Activated naive CD8-positive, alpha-beta T cell (primary cell): ENCODE measurements around the gene DAGLA.
"Not testable (repeated sequence)": the region's sequence is repeated elsewhere in the genome, so short reads cannot be mapped to it uniquely, and the experiment has no call there.

ENCODE experiments used
- H3K27ac Mint-ChIP-seq: one replicate; pipeline ENCODE4 v1.8.0; 2021; ENCODE audit warnings: mixed read lengths
- H3K27me3 Mint-ChIP-seq: one replicate; pipeline ENCODE4 v1.8.0; 2021; ENCODE audit warnings: mixed read lengths
- H3K36me3 Mint-ChIP-seq: one replicate; pipeline ENCODE4 v1.8.0; 2021; ENCODE audit warnings: mixed read lengths
- H3K4me1 Mint-ChIP-seq: one replicate; pipeline ENCODE4 v1.8.0; 2021; ENCODE audit warnings: low read depth, mixed read lengths
- H3K4me3 Mint-ChIP-seq: one replicate; pipeline ENCODE4 v1.8.0; 2021; ENCODE audit warnings: mild to moderate bottlenecking, mixed read lengths
- H3K9me3 Mint-ChIP-seq: one replicate; pipeline ENCODE4 v1.8.0; 2021; ENCODE audit warnings: low read depth, mixed read lengths

Gene DAGLA

GRCh38 chr11:61656347-61657077, 23.7 kb upstream of the DAGLA start:
- no peak overlapping the region for H3K4me3 Mint-ChIP-seq
- peaks cover 16% of the 10 kb centered on the region for H3K27me3 Mint-ChIP-seq
- no peaks in the 10 kb centered on the region for H3K36me3 Mint-ChIP-seq
- H3K4me1 Mint-ChIP-seq = no peaks in the 10 kb centered on the region
- H3K27ac Mint-ChIP-seq = no peak overlapping the region
- no peaks in the 10 kb centered on the region for H3K9me3 Mint-ChIP-seq

DNA sequence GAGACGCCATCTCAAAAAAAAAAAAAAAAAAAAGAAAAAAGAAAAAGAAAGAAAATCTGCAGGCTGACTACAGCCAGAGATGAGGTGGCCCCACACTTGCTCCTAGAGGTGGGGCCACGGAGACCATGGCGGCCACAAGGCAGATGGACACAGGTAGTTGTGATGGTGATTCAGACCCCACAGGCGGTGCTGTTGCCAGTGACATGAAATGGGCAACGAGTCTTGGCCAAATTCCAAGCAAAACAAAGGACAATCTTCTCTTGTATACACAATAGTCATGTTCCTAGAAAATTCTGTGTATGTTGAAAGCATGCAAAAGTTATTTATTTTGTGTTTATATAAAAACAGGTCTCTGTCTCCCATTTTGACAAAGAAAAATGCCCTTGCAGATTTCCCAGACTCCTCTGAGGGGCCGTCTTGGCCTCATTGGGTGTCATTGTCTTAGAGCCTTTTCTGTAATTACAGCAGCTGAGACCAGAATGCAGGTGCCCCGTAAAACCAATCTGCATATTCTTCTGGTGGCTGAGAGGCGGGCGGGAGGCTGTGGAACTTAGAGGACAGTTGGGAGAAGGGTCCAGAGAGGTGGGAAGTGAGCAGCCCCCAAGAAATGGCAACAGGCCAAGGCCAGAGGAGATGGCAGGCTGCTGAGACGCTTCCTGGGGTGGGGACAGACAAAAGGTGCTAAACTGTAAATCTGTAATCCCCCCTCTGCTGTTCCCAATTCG, 22.5 kb upstream of the DAGLA start:
- Mint-ChIP-seq H3K36me3 (no peaks in the 10 kb centered on the region), H3K27me3 (peaks cover 14% of the 10 kb centered on the region), H3K4me1 (no peaks in the 10 kb centered on the region)

DNA sequence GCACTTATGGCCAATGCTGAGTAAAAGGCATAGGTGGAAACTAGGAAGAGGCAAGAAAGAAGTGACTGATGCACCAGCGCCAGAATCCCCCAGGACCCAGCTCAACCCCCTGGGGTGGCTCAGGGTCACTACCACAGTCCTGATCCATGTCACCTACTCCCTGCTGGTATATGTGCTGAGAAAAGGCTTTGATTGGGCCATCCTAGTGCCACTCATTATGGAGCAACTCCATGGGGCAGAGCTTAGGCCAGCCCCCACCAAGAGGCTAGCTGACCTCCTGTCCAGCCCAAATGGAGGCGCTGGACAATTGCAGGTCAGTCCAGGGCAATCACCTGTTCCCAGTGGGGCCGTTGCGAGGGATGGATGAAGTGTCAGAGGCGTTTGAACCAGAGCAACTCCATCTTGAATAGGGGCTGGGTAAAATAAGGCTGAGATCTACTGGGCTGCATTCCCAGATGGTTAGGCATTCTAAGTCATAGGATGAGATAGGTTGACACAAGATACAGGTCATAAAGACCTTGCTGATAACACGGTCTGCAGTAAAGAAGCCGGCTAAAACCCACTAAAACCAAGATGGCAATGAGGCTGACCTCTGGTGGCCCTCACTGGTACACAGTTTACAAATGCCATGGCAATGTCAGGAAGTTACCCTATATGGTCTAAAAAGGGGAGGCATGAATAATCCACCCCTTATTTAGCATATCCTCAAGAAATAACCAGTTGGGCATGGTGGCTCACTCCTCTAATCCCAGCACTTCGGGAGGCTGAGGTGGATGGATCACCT, 20.6 kb upstream of the DAGLA start:
- no peaks in the 10 kb centered on the region for H3K9me3 Mint-ChIP-seq

More for the DNA sequence above, 22.5 kb upstream of the DAGLA start:
- H3K4me3 Mint-ChIP-seq = no peak overlapping the region
- no peak overlapping the region for H3K27ac Mint-ChIP-seq
- H3K9me3 Mint-ChIP-seq = no peaks in the 10 kb centered on the region

DNA sequence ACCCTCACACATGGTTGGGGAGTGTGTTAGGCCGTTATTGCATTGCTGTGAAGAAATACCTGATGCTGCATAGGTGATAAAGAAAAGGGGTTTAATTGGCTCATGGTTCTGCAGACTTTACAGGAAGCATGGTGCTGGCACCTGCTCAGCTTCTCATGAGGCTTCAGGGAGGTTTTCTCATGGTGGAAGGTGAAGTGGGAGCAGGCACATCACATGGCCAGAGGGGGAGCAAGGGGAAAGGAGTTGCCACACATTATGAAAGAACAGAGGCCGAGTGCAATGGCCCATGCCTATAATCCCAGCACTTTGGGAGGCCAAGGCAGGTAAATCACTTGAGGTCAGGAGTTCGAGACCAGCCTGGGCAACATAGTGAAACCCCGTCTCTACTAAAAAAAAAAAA, 19.2 kb upstream of the DAGLA start:
- H3K36me3 Mint-ChIP-seq, H3K4me3 Mint-ChIP-seq, H3K27me3 Mint-ChIP-seq, H3K9me3 Mint-ChIP-seq, H3K4me1 Mint-ChIP-seq, H3K27ac Mint-ChIP-seq: not testable (repeated sequence)

More for the DNA sequence above, 20.6 kb upstream of the DAGLA start:
- Mint-ChIP-seq H3K27me3 (peaks cover 4% of the 10 kb centered on the region), H3K4me3 (no peak overlapping the region), H3K36me3 (no peaks in the 10 kb centered on the region), H3K27ac (no peak overlapping the region), H3K4me1 (no peaks in the 10 kb centered on the region)

- Mint-ChIP-seq H3K27ac (no peak overlapping the region), H3K4me1 (no peaks in the 10 kb centered on the region)
Measured at GRCh38 chr11:61666684-61667297, 13.4 kb upstream of the DAGLA start.

GRCh38 chr11:61667684-61668305, 12.4 kb upstream of the DAGLA start:
- Mint-ChIP-seq H3K4me3 (no peak overlapping the region), H3K9me3 (no peaks in the 10 kb centered on the region), H3K36me3 (no peaks in the 10 kb centered on the region), H3K27me3 (peaks cover 4% of the 10 kb centered on the region), H3K4me1 (no peaks in the 10 kb centered on the region), H3K27ac (no peak overlapping the region)

More at GRCh38 chr11:61666684-61667297, 13.4 kb upstream of the DAGLA start:
- Mint-ChIP-seq H3K36me3 (no peaks in the 10 kb centered on the region), H3K9me3 (no peaks in the 10 kb centered on the region), H3K27me3 (peaks cover 4% of the 10 kb centered on the region), H3K4me3 (no peak overlapping the region)

- H3K9me3 Mint-ChIP-seq = no peaks in the 10 kb centered on the region
- H3K27ac Mint-ChIP-seq = no peak overlapping the region
- H3K36me3 Mint-ChIP-seq = no peaks in the 10 kb centered on the region
Measured at GRCh38 chr11:61669417-61669816, 10.8 kb upstream of the DAGLA start.

DNA sequence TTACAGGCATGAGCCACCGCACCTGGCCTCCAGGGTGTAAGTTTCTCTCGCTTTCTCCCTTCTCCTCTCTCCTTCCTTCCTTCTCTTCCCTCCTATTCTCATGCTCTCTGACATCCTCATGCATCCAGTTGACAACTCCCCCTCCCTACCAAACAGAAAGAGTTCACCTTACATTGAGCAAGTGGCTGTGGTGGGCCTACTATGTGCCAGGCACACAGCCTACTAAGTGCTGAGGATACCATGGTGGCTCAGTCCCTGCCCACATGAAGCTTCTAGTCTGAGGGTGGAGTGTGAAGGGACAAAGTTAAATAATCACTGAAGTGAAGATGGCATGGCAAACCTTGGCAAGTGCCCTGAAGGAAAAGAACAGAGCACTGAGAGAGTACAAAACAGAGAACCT, 9.6 kb upstream of the DAGLA start:
- peaks cover 9% of the 10 kb centered on the region for H3K27me3 Mint-ChIP-seq
- H3K4me3 Mint-ChIP-seq = no peak overlapping the region
- H3K27ac Mint-ChIP-seq = no peak overlapping the region
- no peaks in the 10 kb centered on the region for H3K36me3 Mint-ChIP-seq
- no peaks in the 10 kb centered on the region for H3K9me3 Mint-ChIP-seq
- H3K4me1 Mint-ChIP-seq = no peaks in the 10 kb centered on the region

More at GRCh38 chr11:61669417-61669816, 10.8 kb upstream of the DAGLA start:
- no peaks in the 10 kb centered on the region for H3K4me1 Mint-ChIP-seq
- H3K27me3 Mint-ChIP-seq = peaks cover 6% of the 10 kb centered on the region
- H3K4me3 Mint-ChIP-seq = no peak overlapping the region

DNA sequence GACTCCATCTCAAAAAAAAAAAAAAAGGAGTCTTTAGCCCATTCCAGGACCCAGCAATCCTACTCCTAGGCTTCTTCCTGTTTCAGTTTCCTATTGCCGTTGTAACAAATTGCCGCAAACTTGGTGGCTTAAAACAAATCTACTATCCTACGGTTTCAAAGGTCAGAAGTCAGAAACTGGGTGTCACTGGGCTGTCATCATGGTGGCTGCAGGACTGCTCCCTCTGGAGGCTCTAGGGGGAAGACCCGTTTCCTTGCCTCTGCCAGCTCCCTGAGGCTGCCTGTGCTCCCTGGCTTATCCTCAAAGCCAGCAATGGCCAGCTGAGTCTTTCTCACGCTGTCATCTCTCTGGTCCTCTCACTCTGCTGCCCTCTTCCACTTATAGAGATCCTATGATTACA, 8.7 kb upstream of the DAGLA start:
- peaks cover 9% of the 10 kb centered on the region for H3K27me3 Mint-ChIP-seq
- H3K27ac Mint-ChIP-seq = no peak overlapping the region
- H3K4me1 Mint-ChIP-seq = no peaks in the 10 kb centered on the region
- H3K4me3 Mint-ChIP-seq = no peak overlapping the region
- H3K9me3 Mint-ChIP-seq = no peaks in the 10 kb centered on the region
- H3K36me3 Mint-ChIP-seq = no peaks in the 10 kb centered on the region

GRCh38 chr11:61673946-61674467, 6.2 kb upstream of the DAGLA start:
- not testable (repeated sequence) for H3K4me3 Mint-ChIP-seq, H3K27ac Mint-ChIP-seq, H3K9me3 Mint-ChIP-seq, H3K36me3 Mint-ChIP-seq, H3K4me1 Mint-ChIP-seq
- H3K27me3 Mint-ChIP-seq = peaks cover 12% of the 10 kb centered on the region

DNA sequence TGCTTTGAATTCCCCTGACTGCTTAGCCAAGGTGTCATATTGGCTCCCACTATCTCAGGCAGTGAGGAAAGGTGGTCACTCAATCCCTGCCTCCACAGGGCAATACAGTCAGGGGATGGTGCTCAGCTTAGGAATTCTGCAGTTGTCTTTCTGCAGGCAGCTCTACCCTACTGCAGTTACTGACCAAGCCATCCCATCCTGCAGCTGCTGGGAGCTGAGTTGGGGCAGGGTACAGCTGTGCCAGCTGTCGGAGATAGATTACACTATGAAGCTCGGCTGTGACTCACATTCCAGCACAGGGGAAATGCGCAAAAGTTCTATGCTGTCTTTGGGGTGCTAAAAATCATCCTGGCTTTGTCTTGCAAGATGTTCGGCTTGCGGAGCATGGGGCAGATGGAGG, 4.4 kb upstream of the DAGLA start:
- Mint-ChIP-seq H3K4me3 (no peak overlapping the region), H3K36me3 (no peaks in the 10 kb centered on the region), H3K27ac (no peak overlapping the region), H3K9me3 (no peaks in the 10 kb centered on the region), H3K27me3 (peaks cover 9% of the 10 kb centered on the region), H3K4me1 (peaks cover 2% of the 10 kb centered on the region)

DNA sequence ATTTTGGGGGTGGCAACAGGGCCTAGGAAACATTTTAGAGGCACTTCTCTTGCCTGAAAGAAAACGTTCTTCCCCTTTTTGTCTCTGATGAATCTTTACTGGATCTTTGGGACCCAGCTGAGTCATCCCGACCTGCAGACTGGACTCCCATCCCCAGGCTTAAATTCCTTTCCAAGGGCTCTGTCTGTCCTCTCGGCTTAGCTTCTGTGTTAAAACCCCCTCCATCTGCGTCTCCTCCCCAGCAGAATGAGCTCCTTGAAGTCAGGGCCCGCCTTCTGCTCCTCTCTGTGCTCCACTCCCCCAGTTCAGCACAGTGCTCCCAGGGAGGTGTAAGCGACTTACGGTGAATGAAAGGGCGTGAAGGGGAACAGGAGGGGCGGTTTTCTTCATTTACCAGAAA, 895 bp upstream of the DAGLA start:
- no peaks in the 10 kb centered on the region for H3K9me3 Mint-ChIP-seq

GRCh38 chr11:61680622-61681221, 531 bp downstream of the DAGLA start:
- Mint-ChIP-seq H3K9me3 (no peaks in the 10 kb centered on the region), H3K27ac (no peak overlapping the region), H3K36me3 (no peaks in the 10 kb centered on the region), H3K4me3 (peak overlapping the region; percentile 81), H3K4me1 (peaks cover 11% of the 10 kb centered on the region), H3K27me3 (peaks cover 8% of the 10 kb centered on the region)

More for the DNA sequence above, 895 bp upstream of the DAGLA start:
- Mint-ChIP-seq H3K27me3 (peaks cover 6% of the 10 kb centered on the region), H3K4me3 (peak overlapping the region; percentile 17), H3K4me1 (peaks cover 11% of the 10 kb centered on the region), H3K27ac (no peak overlapping the region), H3K36me3 (no peaks in the 10 kb centered on the region)
